LoVo (cell line): ENCODE results near the gene SYNM.
A peak's percentile ranks its signal among the peaks of the same experiment; 100 is the strongest.
"Not testable (repeated sequence)": the region's sequence is repeated elsewhere in the genome, so short reads cannot be mapped to it uniquely, and the experiment has no call there.

Experiments
- DNase-seq: peaks from one replicate; pipeline ENCODE4 v3.0.0-alpha.2; 2016; ENCODE audit warnings: low spot score

The SYNM gene

DNA sequence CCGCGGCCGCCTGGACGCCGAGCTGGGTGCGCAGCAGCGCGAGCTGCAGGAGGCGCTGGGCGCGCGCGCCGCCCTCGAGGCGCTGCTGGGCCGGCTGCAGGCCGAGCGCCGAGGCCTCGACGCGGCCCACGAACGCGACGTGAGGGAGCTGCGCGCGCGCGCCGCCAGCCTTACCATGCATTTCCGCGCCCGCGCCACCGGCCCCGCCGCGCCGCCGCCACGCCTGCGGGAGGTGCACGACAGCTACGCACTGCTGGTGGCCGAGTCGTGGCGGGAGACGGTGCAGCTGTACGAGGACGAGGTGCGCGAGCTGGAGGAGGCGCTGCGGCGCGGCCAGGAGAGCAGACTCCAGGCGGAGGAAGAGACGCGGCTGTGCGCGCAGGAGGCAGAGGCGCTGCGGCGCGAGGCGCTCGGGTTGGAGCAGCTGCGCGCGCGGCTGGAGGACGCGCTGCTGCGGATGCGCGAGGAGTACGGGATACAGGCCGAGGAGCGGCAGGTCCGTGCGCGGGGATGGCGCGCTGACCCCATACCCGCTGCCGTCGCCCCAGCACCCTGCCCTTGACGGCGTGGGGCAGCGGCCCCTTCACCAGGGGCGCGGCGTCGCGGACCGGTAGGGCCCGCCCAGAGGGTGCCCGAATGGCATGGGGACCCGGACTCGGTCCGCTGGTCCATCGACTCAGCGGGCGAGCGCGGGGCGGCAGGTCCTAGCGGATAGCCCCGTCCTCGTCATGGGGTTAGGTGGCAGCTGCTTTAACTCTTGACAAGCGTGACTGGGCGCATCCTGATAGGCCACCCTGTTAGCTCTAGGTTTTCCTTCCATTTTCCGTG lies 848 bp downstream of the SYNM start:
- no peak for DNase-seq

DNA sequence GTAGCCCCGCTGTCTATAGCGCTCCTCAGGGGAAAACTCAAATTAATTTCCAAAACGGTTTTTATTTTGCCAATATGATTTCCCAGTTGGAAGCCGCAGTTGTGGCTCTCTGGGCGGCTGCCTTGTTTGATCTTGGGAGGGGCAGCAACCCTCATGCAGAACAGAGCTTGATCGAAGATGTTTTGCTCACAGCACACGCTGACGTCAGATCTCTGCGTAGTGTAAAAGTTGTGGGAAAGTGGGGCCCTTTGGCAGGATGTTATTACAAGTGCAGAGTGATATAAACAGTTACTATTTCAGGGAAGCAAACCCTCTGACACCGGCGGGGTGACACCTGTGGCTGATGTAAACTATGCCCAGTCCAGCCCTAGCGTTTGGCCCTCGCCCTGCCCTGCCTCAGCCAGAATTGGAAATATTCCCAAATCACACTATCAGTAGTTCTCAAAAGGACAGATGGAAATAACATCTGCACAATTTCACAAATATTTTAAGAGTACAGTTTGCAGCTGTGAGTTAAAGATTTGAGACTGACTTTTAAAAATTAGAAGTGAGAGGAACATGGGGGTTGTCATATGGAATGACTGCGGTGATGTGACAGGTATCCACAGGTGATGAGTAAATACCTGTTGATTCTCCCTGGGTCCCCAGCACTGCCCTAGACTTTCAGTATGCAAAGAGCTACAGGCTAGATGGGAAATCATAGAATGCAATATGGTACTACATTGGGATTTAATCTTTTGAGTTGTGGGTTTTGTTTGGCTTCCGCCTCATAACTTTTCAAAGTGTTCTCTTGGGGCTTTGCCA lies 1.7 kb downstream of the SYNM start:
- no peak for DNase-seq

DNA sequence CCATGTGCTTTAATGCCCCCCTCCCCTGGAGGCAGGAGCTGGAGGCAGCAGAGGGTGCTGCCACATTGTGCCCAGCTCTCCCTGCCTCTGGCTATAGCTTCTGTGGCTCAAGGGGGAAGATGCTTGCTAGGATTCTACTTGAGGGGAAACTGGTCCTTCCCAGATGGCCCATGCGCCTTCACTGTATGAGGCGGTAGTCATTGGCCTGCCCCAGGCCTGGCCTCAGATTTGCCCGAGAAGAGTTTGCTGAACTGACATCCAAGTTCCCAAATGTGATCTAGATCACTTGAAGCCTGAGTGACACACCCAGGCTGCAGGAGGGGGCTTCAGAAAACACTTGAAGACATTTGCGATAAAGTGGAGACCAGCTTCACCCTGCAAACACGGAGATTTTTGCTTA lies 4.1 kb downstream of the SYNM start:
- DNase-seq = no peak

DNA sequence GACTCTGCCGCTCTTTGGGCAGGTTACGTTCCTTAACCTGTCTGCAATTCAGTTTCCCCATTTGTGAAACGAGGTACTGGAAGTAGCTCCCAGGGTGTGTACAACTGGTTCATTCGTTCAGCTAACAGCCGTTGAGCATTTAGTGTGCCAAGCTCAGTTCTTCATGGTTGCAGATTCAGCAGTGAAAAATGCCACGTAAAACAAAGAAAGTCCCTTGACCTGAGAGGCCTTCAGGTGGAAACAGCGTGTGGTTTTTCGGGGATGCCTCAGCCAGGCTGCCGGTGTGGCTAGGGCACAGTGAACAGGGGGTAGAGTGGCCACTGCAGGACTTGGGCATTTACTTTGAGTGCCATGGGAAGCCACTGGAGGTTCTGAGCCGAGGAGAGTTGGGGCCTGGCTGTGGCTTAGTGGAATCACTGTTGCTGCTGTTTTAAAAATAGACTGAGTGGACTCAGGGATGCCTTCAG lies 4.7 kb downstream of the SYNM start:
- DNase-seq = no peak

DNA sequence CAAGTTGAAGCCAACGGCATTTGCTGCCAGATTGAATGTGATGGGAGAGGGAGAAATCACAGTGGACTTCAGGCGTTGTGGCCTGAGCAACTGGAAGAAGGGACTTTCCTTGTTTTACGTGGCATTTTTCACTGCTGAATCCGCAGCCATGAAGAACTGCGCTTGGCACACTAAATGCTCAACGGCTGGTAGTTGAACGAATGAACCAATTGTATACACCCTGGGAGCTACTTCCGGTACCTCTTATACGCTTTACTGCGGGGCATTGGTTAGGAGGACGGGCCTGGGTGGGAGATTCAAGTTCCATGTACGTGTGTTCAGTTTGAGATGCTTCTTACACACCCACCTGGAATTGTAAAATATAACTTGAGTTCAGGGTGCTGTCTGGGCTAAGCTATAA lies 5.2 kb downstream of the SYNM start:
- DNase-seq = no peak

DNA sequence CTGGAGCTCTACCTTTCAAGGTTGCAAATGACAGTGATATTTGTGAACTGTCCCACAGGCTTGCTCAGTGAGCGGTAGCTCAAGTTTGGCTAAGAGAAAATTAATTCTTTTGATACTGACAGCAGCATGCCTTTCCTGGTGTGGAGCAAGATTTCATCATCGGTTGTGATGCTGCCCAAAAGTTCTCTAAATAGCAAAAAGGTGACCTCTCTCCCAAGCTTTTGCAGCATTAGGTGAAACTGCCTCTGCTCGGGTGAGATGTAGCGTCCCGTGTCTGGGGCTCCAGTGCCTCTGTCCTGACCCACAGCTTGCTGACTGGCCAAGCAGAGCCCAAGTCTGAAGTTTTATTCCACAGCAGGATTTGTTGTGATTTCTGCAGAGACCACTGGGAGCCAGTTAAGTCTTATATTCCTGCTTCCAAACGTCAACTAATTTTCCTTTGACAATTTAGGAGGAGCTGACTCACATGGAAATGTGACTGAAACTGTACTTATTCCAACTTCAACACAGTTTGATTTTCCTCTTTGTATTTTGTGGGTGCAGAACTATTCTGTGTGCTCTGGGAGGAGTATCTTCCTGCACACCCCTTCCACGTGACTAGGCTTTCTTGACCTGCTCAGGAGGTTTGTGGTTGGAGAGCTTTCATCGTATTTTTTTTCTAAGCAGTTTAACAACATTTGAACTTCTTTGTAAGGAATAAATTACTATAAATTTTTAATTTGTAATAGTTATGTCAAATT lies 5.9 kb downstream of the SYNM start:
- no peak for DNase-seq

DNA sequence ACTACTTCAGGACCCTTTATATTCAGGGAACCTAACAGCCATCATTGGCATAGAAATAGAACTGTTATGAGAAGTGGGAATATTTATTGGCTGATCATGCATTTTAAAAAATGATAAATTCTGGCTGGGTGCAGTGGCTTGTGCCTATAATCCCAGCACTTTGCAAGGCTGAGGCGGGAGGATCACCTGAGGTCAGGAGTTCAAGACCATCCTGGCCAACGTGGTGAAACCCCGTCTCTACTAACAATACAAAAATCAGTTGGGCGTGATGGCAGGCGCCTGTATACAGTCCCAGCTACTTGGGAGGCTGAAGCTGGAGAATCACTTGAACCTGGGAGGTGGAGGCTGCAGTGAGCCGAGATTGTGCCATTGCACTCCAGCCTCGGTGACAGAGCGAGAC lies 6.8 kb downstream of the SYNM start:
- not testable (repeated sequence) for DNase-seq

DNA sequence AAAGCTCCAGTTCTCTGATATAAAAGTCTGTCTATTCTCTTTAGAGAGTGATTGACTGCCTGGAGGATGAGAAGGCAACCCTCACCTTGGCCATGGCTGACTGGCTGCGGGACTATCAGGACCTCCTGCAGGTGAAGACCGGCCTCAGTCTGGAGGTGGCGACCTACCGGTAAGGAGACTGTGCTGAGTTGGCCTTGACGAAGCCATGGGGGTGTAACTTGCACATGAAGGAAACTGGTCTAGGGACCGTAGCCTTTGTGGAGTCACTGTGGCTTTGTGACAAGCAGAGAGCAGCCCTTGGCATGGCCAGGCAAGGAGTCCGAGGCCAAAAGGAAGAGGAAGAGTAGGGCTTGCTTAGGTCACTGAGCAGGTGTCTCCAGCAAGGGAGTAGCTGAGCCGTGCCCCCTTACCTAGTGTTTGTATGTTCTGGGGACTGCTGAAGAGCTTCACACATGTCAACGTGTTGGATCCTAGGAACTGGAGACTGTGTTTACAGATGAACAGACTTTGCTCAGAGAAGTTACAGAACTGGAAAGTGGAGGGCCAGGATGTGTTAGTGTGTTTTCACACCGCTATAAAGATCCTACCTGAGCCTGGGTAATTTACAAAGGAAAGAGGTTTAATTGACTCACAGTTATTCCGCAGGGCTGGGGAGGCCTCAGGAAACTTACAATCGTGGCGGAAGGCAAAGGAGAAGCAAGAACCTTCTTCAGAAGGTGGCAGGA lies 8.8 kb downstream of the SYNM start:
- no peak for DNase-seq

DNA sequence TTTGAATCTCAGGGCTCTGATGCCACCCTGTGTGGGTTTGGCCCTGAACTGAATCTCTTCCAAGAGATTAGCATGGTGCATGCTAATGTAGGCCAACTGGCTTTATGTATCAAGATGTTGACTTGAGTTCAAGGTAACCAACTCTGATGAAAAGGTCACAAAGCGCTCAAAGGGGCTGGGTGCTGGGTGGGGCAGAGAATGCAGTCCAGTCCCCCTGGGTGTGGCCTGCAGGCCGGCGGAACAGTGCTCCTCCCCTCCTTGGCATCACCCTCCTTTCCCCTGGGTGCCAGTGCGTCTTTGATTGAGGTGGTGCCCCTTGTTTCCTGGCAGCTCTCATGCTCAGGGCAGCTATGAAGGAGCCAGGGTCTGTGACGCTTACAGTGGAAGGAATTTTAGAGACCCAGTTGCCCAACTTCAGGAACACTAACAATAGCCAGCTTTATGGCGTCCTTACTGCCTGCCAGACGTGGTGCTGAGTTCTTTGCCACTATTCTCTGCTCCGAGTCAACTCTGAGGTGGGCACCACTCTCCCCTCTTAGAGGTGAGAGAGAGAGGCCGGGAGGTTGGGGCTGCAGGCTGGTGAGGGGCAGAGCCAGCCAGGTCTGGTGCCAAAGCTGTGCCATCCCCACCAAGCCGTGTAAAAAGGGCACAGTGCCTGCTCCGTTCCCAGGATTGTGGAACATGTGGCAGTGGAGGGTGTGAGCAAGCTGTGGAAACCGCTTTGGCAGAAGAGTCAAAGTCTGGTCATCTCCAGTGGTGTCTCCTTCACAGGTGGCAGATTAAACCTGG lies 9.8 kb downstream of the SYNM start:
- peak; percentile 9 for DNase-seq

DNA sequence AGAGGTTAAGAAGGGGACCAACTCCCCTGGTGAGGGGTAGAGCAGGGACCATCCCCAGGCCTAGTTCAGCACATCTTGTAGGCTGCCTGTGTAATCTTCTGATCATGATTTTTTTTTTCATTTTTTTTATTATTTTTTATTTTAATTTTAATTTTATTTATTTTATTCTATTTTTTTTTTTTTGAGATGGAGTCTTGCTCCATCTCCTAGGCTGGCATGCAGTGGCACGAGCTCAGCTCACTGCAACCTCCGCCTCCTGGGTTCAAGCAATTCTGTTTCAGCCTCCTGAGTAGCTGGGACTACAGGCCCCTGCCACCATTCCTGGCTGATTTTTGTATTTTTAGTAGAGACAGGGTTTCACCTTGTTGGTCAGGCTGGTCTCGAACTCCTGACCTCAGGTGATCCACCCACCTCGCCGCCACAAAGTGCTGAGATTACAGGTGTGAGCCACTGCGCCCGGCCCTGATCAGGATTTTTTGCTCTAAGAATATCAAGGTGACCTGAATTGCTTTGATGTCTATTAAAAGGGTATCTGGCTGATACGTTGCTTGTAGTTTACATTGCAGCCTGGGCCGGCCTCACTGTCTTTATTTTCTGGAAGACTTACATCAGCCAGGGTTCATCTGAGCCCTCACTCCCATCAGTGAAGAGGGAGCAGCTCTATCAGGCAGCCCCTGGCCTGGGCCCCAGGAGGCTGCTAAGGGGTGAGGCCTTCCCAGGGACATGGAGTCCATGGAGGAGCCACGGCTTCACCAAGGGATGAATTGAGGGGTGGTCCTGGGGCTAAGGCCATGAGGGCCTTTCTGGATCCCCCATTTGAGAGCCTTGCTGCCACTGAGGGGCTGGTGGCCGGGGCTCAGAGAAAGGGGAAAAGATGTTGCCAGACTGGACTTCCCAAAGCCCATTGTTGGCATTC lies 10.7 kb downstream of the SYNM start:
- DNase-seq = no peak

DNA sequence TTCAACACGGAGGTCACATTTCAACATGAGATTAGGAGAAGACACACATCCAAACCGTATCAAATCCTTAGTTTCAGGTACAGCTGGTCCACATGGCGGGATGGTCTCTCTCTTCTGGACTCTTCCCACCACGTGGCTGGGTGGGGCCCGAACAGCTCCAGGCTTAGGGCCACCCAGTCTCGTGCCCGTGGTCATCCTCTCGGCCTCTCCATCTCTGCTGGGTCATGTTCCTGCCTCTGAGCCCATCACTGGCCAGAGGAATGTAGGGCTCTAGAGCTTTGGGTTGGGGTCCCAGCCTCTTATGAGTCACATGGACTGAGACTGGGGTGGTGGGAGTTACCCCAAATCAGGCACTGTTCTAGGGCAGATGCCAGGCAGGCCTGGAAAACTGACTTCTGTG lies 12.2 kb downstream of the SYNM start:
- no peak for DNase-seq

DNA sequence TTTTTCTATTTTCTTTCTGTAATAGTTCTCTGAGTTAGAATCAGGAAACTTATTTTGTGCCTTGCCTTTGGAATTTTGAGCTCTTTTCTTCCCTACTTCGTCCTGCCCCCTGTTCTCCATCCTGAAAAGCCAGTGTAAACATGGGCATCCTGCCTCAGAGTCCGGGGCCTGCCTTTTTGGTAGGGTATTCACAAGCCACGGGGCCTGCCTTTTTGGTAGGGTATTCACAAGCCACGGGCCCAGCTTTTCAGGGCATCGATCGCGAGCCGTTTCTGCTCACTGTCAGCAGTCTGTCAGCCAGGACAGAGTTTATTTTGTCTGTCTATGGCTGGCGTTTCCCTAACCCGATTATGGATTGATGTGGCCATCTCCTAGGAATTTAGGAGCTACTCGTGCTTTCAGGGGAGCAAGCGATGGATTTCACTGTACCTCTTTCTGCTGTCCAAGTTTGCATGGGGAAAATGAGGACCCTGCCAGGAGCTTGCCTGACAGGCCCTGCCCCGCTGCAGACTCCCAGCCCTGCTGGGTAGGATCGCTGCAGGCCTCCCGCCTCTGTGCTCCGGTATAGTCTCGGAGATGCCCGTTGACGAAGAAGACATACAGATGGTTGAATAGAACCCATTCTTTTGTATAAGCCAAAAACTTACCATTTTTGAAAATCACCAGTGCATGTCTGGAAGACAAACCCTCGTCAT lies 12.8 kb downstream of the SYNM start:
- no peak for DNase-seq

DNA sequence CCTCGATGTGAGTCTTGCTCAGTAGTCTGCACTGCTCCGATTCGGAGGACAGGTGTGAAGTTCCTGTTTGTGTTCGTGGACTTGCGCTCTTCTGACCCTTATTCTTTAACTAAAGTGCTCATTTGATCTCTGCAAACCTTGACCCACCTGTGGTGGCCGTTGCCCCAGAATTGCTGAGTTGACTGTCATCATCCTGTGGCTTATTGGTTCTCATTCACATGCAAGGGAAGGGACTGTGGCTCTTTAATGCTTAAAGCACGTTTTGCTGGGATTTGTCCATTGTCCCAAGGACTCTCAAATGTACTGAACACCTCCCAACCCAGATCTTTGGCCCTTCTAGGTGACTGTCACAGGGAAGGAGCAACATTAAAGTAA lies 13.4 kb downstream of the SYNM start:
- no peak for DNase-seq

DNA sequence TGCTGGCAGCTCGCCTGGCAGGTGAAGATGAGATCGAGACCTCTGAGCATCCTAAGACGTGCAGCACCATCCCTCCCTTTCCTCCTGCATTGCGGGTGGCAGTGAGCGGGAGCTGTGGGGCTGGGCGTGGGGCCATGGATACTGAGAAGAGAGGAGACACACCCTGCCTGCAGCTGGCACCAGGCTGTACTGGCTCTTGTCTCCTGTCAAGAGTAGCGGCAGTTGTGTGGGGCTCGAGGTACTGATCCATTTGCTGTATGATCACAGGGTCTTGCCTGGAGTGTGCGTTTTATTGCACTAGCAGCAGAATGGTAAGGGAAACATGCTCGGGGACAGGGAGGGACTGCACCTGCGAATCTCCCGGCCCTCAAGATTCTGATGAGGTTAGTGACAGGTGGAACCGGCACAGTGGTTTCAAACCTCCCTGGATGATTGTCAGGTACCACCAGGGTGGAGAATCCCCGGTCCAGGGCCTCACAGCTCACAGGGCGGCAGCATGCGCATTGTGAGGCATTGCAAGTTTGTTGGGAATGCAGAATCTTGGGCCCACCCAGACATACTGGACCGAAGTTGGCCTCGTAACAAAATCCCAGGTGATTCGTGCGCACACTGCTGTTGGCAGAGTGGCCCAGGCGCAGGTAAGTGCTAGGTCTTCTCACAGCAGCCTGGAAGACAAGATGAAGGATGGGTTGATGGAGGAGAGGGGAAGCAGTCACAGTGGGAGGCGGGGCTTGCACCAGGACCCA lies 14.1 kb downstream of the SYNM start:
- no peak for DNase-seq

DNA sequence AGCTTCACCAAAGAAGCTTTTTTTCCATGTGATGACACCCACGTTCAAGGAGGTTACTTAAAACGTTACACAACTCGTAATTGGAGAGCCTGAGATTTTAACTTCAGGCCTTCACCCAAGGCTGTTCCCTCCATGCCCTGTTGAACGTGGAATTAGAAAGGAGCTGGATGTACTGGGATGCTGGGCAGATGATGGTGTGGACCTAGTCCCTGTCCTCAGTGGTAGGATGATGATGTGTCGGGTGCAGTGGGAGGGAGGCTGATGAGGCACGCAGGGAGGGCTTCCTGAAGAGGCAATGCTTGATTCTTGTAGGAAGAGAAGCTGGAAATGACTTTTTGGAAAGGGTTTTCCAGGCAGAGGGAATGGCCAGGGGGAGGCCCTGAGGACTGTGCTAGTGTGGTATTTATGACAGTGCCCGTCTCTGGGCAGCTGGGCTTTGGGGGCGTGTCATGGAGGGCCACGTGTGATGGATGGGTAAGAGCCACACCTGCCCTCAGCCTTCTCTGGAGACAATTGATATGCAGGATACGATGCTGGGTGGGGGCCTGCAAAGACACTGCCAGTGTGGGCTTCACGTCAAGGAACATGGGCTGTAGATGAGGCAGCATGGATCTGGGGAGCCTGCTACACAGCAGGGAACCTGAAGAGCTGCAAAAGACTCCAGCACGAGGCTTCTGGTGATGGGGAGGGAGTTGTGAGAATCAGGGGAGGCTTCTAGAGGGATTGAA lies 15.3 kb downstream of the SYNM start:
- no peak for DNase-seq

DNA sequence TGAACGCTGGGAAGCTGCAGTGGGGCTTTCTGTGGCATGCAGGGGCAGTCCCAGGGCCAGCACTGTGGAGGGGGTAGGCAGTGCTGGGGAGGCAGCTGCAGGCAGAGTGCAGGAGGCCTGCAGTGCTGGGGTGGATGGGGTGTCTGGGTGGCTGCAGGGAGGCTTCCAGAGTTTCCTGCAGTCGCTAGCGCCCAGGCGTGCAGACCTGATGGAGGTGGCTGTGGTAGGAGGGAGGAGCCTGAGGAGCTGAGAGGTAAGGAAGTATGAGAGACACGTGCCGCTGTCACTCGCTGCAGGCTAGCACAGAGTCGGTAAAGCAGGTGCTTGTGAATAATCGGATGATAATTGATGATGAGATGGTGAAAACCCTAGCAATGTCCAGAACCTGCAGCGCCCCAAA lies 16.3 kb downstream of the SYNM start:
- no peak for DNase-seq

DNA sequence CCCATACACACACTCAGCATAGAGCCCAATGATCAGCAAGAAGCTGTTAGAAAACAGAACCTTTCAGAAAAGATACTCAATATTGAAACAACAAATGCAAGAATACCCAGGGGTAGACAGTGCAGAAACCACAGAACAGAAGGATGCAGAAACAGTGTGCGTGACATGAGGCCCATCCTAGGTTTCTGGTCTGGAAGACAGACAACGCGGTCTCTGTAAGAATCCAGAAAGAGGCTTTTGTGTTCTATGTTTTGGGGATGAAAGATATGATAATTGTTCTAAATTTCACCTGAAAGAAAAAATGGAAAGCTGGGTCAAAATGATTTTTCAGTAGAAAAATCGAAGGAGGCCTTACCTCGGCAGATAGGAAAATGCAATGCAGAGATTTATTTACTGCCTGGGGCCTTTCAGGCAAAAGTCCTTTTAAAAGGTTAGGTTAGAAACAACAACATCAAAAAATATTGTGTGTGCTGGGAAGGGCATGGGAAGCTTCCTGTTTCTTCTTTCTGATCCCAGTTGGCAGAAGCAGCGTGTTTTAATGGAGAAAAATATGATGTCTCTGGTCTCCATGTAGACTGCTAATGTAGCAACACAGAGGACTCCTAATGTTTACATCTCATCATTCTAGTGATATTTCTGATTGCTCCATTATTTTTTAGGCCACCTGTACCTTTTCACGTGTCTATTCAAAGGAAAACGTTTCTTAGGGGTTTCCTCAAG lies 17.0 kb downstream of the SYNM start:
- DNase-seq = no peak
